ENCODE measurements around the gene KCNK17. TPM values are rescaled to one million over a fixed set of nuclear protein-coding genes. Genes with fewer than 3 reads are reported as not detected.
A peak's percentile ranks its signal among the peaks of the same experiment; 100 is the strongest.

The KCNK17 gene
- total and polyA plus RNA-seq, 8 donors = 0.15 to 1.1 (median 0.57) TPM; not detected in 4

DNA sequence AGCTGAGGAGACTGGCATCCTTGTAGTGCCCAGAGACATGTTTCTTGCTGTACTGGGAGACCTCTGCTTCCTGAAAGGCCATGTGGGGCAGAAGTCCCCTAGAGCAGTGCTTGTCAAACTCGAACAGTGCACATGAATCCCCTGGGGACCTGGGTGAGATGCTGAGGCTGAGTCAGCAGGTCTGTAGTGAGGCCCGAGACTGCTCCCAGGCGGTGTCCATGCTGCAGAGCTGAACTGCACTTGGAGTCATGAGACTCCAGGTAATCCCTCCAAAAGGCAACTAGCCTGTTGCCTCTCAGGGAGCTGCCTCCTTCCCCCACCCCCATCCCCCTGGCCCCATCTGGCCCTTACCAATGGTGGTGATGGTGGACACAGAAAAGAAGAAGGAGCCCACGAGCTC lies 3.7 kb downstream of the KCNK17 start:
- TF ChIP-seq, protein P1, sequence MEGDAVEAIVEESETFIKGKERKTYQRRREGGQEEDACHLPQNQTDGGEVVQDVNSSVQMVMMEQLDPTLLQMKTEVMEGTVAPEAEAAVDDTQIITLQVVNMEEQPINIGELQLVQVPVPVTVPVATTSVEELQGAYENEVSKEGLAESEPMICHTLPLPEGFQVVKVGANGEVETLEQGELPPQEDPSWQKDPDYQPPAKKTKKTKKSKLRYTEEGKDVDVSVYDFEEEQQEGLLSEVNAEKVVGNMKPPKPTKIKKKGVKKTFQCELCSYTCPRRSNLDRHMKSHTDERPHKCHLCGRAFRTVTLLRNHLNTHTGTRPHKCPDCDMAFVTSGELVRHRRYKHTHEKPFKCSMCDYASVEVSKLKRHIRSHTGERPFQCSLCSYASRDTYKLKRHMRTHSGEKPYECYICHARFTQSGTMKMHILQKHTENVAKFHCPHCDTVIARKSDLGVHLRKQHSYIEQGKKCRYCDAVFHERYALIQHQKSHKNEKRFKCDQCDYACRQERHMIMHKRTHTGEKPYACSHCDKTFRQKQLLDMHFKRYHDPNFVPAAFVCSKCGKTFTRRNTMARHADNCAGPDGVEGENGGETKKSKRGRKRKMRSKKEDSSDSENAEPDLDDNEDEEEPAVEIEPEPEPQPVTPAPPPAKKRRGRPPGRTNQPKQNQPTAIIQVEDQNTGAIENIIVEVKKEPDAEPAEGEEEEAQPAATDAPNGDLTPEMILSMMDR (IDR thresholded peaks at IDR 0.05) = no peak
- TF ChIP-seq POLR2AphosphoS5 (IDR thresholded peaks at IDR 0.05) = no peak
- no peak for TF ChIP-seq POLR2A (IDR thresholded peaks at IDR 0.05)
- no peak for TF ChIP-seq EP300 (IDR thresholded peaks at IDR 0.05)
- H3K9me3 ChIP-seq = no peaks in the 10 kb centered on the region
- intact Hi-C loops (cut with DNase I; ENCODE audit: low total_unique reads) = loop anchor here (10.0 kb wide), 1 partner anchor 336 kb away; no protein-coding TSS in a partner anchor
- H3K4me1 ChIP-seq = peaks cover 13 to 26% (median 20%) of the 10 kb centered on the region in 4 donors
- H3K27me3 ChIP-seq = peaks cover 5 to 65% (median 32%) of the 10 kb centered on the region in 3 donors
- H3K36me3 ChIP-seq = no peaks in the 10 kb centered on the region
- no peak for DNase-seq
- H3K27ac ChIP-seq = no peak overlapping the region
- 76 to 86% (median 80%) methylated on average over 4 of the region's 4 CpGs for WGBS, 5 donors
- H3K4me3 ChIP-seq = no peak overlapping the region

DNA sequence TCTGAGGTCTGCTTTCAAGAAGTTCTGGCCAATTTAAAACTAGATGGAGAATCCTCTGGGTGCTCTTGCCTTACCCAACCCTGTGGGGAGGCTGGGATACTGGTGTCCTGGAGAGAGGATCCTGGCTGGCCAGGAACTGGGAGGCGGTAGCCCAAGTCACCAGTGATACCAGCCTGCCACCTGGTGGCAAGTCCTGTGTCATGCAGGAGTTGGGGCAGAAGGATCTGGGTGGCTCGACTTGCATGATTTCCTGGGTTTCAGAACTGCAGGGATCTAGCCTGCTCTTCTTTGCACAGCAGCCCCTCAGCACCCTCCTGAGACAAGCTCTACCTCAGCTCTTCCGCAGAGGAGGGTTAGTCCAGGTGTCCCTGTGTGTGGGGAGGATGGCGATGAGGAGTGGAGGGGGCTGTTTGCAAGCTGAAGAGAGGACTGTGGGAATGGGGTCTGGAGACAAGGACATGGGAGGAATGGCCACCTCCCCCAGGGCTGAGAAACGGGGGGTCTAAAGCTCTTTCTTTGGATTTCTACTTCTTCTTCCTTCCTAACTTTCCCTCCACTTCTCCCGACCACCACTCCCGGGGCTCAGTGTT lies 4.2 kb downstream of the KCNK17 start:
- H3K27me3 ChIP-seq = peaks cover 5 to 59% (median 30%) of the 10 kb centered on the region in 3 donors
- H3K4me1 ChIP-seq = peaks cover 13 to 26% (median 20%) of the 10 kb centered on the region in 4 donors
- no peak overlapping the region for H3K27ac ChIP-seq
- WGBS, 5 donors = 45 to 52% (median 47%) methylated on average over 7 of the region's 7 CpGs
- H3K36me3 ChIP-seq = no peaks in the 10 kb centered on the region
- H3K4me3 ChIP-seq = no peak overlapping the region
- intact Hi-C loops (cut with DNase I; ENCODE audit: low total_unique reads) = loop anchor here (10.0 kb wide), 2 partner anchors 335 to 435 kb away; no protein-coding TSS in a partner anchor
- TF ChIP-seq, protein P1 (IDR thresholded peaks at IDR 0.05) = peak in 6 of 7 experiments; percentile 50 to 88 (median 86)
- TF ChIP-seq POLR2A (IDR thresholded peaks at IDR 0.05) = no peak
- H3K9me3 ChIP-seq = no peaks in the 10 kb centered on the region
- peak; percentile 78 to 88 for DNase-seq

DNA sequence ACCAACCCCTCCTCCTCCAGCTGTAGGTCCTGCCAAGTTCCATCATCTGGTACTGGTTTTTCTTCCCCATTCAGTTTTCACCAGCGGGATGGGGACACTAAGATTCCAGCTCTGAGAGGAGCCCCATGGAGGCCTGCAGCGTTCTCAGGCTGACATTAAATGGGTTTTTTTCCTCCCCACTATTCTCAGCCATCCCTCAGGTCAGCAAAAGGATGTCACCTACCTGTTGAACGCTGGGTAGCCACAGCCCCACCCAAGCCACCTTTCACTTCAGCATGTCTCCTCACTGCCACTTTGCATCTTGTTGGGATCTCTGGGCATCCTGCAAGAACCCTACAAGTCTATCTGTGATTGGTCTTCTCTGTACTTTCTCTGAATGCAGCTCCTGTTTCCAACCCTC lies 6.8 kb downstream of the KCNK17 start:
- TF ChIP-seq, protein P1 (IDR thresholded peaks at IDR 0.05) = no peak
- TF ChIP-seq POLR2AphosphoS5 (IDR thresholded peaks at IDR 0.05) (no peak), EP300 (IDR thresholded peaks at IDR 0.05) (no peak), POLR2A (IDR thresholded peaks at IDR 0.05) (no peak)
- Histone ChIP-seq H3K4me3 (no peak overlapping the region), H3K9me3 (no peaks in the 10 kb centered on the region), H3K36me3 (no peaks in the 10 kb centered on the region), H3K4me1 (peaks cover 0 to 8% (median 3%) of the 10 kb centered on the region in 4 donors), H3K27ac (no peak overlapping the region), H3K27me3 (peaks cover 0 to 34% (median 4%) of the 10 kb centered on the region in 3 donors)
- no peak for DNase-seq
- 70 to 83% (median 78%) methylated on average over 3 of the region's 3 CpGs for WGBS, 5 donors
- intact Hi-C loops (cut with DNase I; ENCODE audit: low total_unique reads) = loop anchor here (10.0 kb wide), 1 partner anchor 433 kb away; no protein-coding TSS in a partner anchor

DNA sequence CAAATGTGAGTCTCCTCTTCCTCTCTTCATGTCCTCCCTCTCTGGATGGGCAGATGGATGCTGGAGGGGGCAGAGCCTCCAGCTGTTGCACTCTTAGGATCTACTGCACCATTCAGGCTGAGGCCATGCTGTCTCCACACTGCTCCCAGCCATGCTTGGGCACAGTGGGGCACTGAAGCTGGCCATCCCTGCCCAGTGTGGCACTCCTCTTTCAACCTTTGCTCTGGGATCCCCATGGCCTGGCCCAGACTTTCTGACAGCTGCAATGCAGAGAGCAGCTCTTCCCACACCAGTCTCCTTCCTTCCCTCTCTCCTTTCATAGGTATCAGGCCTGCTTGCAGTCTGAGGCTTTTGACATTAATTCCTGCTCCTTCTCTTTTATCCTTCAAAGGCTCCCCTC lies 9.3 kb downstream of the KCNK17 start:
- intact Hi-C loops (cut with DNase I; ENCODE audit: low total_unique reads) = loop anchor here (5.0 to 10.0 kb wide), 2 partner anchors 138 to 430 kb away; no protein-coding TSS in a partner anchor
- DNase-seq = no peak
- Histone ChIP-seq H3K9me3 (no peaks in the 10 kb centered on the region), H3K4me3 (no peak overlapping the region), H3K36me3 (no peaks in the 10 kb centered on the region), H3K4me1 (peaks cover 0 to 5% (median 3%) of the 10 kb centered on the region in 4 donors), H3K27me3 (peaks cover 0 to 12% (median 0%) of the 10 kb centered on the region in 3 donors), H3K27ac (no peak overlapping the region)
- TF ChIP-seq POLR2A (IDR thresholded peaks at IDR 0.05) = no peak

All from stomach (tissue), 9 donors.